ENCODE measurements around the gene ACOT7. TPM values are rescaled to one million over a fixed set of nuclear protein-coding genes. Genes with fewer than 3 reads are reported as not detected.

Gene ACOT7
- total RNA-seq, 2 experiments from 2014 or later = 23.4 to 53.6 TPM

- no peaks in the 10 kb centered on the region for H3K9me3 ChIP-seq (ENCODE audit: low read length)
- H3K4me1 ChIP-seq (ENCODE audit: insufficient read depth, low read length, poor library complexity, severe bottlenecking) = no peaks in the 10 kb centered on the region
- ChIA-PET POLR2A (no interaction called here), CTCF (ENCODE audit: unreplicated experiment) (interaction anchor here (0.7 kb wide), 1 partner anchor 196 kb away, joined by 4 read pairs; no protein-coding TSS in a partner anchor)
- no TSS peak for BruUV-seq (replicated peaks)
- no peak overlapping the region for H3K4me3 ChIP-seq (ENCODE audit: low read depth, low read length, poor library complexity, severe bottlenecking)
- H2AFZ ChIP-seq (ENCODE audit: low read length) = no peak overlapping the region
- TF ChIP-seq, protein P1, sequence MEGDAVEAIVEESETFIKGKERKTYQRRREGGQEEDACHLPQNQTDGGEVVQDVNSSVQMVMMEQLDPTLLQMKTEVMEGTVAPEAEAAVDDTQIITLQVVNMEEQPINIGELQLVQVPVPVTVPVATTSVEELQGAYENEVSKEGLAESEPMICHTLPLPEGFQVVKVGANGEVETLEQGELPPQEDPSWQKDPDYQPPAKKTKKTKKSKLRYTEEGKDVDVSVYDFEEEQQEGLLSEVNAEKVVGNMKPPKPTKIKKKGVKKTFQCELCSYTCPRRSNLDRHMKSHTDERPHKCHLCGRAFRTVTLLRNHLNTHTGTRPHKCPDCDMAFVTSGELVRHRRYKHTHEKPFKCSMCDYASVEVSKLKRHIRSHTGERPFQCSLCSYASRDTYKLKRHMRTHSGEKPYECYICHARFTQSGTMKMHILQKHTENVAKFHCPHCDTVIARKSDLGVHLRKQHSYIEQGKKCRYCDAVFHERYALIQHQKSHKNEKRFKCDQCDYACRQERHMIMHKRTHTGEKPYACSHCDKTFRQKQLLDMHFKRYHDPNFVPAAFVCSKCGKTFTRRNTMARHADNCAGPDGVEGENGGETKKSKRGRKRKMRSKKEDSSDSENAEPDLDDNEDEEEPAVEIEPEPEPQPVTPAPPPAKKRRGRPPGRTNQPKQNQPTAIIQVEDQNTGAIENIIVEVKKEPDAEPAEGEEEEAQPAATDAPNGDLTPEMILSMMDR (conservative IDR thresholded peaks at IDR 0.05; ENCODE audit: low read length) = no peak
- peak; percentile 79; the same call in 1 of the 2 replicates for TF ChIP-seq EZH2phosphoT487 (IDR thresholded peaks at IDR 0.05; ENCODE audit: borderline replicate concordance, low read depth, low read length)
- no peaks in the 10 kb centered on the region for H3K9me2 ChIP-seq (ENCODE audit: insufficient read depth, low read length)
- H3K79me2 ChIP-seq (ENCODE audit: insufficient read depth, low read depth, low read length) = no peaks in the 10 kb centered on the region
- no peak for DNase-seq (ENCODE audit: low spot score)
- no peaks in the 10 kb centered on the region for H4K20me1 ChIP-seq (ENCODE audit: insufficient read depth, low read length)
- no peaks in the 10 kb centered on the region for H3K36me3 ChIP-seq (ENCODE audit: insufficient read depth, low read length)
- intact Hi-C loops (cut with micrococcal nuclease; ENCODE audit: unreplicated experiment) = loop anchor here (10.0 kb wide), 2 partner anchors 137 to 193 kb away; no protein-coding TSS in a partner anchor
- no peak overlapping the region for H3K27ac ChIP-seq (ENCODE audit: low read depth, low read length, poor library complexity, severe bottlenecking)
- H3K4me2 ChIP-seq (ENCODE audit: low read length) = no peak overlapping the region
Measured at GRCh38 chr1:6241887-6242740, 151.5 kb downstream of the ACOT7 start.

- intact Hi-C loops (cut with micrococcal nuclease; ENCODE audit: unreplicated experiment) = loop anchor here (10.0 kb wide), 2 partner anchors 136 to 194 kb away; no protein-coding TSS in a partner anchor
- H3K27ac ChIP-seq (ENCODE audit: low read depth, low read length, poor library complexity, severe bottlenecking) = no peak overlapping the region
- H4K20me1 ChIP-seq (ENCODE audit: insufficient read depth, low read length) = no peaks in the 10 kb centered on the region
- TF ChIP-seq EZH2phosphoT487 (IDR thresholded peaks at IDR 0.05; ENCODE audit: borderline replicate concordance, low read depth, low read length) = no peak
- TF ChIP-seq, protein P1 (conservative IDR thresholded peaks at IDR 0.05; ENCODE audit: low read length) = no peak
- POLR2A ChIA-PET = no interaction called here
- peaks cover 3% of the 10 kb centered on the region for H3K4me1 ChIP-seq (ENCODE audit: insufficient read depth, low read length, poor library complexity, severe bottlenecking)
- H3K36me3 ChIP-seq (ENCODE audit: insufficient read depth, low read length) = no peaks in the 10 kb centered on the region
- DNase-seq (ENCODE audit: low spot score) = no peak
- H3K4me2 ChIP-seq (ENCODE audit: low read length) = no peak overlapping the region
- H2AFZ ChIP-seq (ENCODE audit: low read length) = no peak overlapping the region
- no peak overlapping the region for H3K4me3 ChIP-seq (ENCODE audit: low read depth, low read length, poor library complexity, severe bottlenecking)
- no peaks in the 10 kb centered on the region for H3K9me3 ChIP-seq (ENCODE audit: low read length)
- no peaks in the 10 kb centered on the region for H3K79me2 ChIP-seq (ENCODE audit: insufficient read depth, low read depth, low read length)
- CTCF ChIA-PET (ENCODE audit: unreplicated experiment) = no interaction called here
- no TSS peak for BruUV-seq (replicated peaks)
- H3K9me2 ChIP-seq (ENCODE audit: insufficient read depth, low read length) = no peaks in the 10 kb centered on the region
Measured at GRCh38 chr1:6241107-6241886, 152.3 kb downstream of the ACOT7 start.

Measured in OCI-LY7 (cell line).